Esophagus mucosa (tissue), 1 donor: ENCODE measurements around the gene ATF7. TPM values are rescaled to one million over a fixed set of nuclear protein-coding genes. Genes with fewer than 3 reads are reported as not detected.
"Not testable (repeated sequence)": the region's sequence is repeated elsewhere in the genome, so short reads cannot be mapped to it uniquely, and the experiment has no call there.

ENCODE experiments used
- ATAC-seq: fragments of 200-7000 bp; cut with Tn5 transposase; one replicate; pipeline ENCODE4 v1.9.1; 2020
- total RNA-seq: library from RNA; stranded (reverse); gene quantifications from one replicate; pipeline ENCODE4 v1.2.4, GENCODE V29; 2023
- donor health status: DM: yes; HTN: yes; CAD: no.

Gene ATF7
- total RNA-seq, 1 donor from 2014 or later = 29.7 TPM

- no peak for ATAC-seq
Measured at GRCh38 chr12:53626702-53627169, 554 bp upstream of the ATF7 start.

- no peak for ATAC-seq
Measured at GRCh38 chr12:53625373-53625945, 723 bp downstream of the ATF7 start.

DNA sequence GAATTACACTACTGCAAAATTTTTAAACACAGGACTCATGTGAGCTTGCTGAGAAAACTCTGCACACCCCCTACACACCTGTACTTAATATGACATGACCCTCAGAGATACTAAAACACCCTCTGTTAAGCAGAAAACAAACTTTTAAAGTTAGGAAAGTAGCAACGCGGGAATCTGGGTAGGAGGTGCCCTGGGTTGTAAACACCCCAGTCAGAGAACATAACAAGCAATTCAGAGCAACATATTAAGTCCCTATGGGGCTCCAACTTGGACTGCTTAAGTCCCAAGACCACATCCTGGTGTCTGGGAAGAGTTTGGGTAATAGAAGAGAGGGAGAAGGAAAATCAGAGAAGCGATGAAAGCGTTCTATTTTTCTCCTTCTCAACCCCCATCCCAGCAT, 1.2 kb downstream of the ATF7 start:
- ATAC-seq = no peak

GRCh38 chr12:53624458-53624857, 1.7 kb downstream of the ATF7 start:
- no peak for ATAC-seq

GRCh38 chr12:53623548-53624385, 2.4 kb downstream of the ATF7 start:
- no peak for ATAC-seq

DNA sequence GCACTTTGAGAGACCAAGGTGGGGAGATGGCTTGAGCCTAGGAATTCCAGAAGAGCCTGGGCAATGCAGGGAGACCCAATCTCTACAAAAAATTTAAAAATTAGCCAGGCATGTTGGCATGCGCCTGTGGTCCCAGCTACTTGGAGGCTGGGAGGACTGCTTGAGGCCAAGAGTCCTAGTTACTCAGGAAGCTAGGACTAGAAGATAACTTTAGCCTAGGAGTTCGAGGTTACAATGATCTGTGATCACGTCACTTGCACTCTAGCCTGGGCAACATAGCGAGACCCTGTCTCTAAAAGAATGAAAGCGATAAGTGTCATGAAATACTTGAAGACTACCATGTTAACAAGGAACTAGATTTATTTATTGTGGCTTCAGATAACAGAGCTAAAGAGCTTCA, 3.5 kb downstream of the ATF7 start:
- no peak for ATAC-seq

GRCh38 chr12:53618275-53618674, 7.9 kb downstream of the ATF7 start:
- no peak for ATAC-seq

- no peak for ATAC-seq
Measured at GRCh38 chr12:53617700-53618099, 8.5 kb downstream of the ATF7 start.

GRCh38 chr12:53616950-53617349, 9.2 kb downstream of the ATF7 start:
- ATAC-seq = no peak

DNA sequence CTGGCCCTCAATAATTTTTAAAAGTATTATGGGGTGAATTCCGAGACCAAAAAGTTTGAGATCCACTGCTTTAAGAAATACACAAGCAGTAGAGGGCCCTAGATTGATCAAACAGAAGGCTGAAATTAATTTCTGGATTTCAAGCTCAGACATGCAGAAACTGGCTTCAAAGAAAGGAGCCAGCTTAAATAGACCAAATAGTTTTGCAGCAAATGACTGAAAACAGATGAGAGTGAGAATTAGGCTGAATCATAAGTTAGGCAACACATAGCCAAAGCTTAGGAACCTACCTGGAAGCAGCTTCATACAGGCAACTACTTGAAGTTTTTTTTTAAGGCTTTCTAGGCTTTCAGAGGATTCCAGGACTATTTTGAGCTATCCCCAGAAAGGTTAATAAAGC, 12.4 kb downstream of the ATF7 start:
- peak; percentile 80 for ATAC-seq

DNA sequence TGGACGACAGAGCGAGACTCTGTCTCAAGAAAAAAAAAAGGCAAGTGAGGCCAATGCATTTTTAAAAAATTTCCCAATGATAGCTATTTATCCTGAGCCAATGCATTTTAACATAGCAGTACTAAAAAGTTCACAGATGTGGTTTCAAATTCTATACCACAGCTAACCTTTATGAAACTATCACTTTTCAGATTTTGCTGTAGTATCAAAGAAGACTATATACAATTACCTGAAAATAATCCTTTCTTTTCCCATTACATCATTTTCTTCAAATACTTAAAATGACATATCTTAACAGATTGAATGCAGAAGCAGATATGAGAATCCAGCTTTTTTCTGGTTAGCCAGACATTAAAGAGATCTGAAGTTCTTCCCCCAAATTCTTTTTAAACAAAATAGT, 13.2 kb downstream of the ATF7 start:
- no peak for ATAC-seq

GRCh38 chr12:53611304-53611703, 14.9 kb downstream of the ATF7 start:
- ATAC-seq = no peak

GRCh38 chr12:53606688-53607087, 19.5 kb downstream of the ATF7 start:
- ATAC-seq = not testable (repeated sequence)

DNA sequence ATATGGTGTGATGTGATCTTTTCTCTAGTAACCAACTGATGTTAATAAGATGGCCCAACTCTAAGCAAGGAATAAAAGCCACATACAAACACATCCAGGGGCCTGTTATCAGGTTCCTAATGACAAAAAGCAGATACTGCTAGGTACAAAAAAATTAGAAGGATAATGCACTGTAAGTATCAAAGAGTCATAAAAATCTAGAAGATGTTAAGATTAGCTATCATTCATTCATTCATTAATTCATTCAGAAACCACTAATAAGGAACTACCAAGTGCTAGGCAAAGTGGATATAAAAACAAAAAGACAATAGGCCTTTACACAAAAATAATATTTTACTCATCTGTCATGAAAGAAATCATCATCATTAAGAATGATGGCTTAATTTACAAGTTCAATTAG, 21.6 kb downstream of the ATF7 start:
- no peak for ATAC-seq

GRCh38 chr12:53603804-53604203, 22.4 kb downstream of the ATF7 start:
- no peak for ATAC-seq

GRCh38 chr12:53603196-53603595, 23.0 kb downstream of the ATF7 start:
- no peak for ATAC-seq

DNA sequence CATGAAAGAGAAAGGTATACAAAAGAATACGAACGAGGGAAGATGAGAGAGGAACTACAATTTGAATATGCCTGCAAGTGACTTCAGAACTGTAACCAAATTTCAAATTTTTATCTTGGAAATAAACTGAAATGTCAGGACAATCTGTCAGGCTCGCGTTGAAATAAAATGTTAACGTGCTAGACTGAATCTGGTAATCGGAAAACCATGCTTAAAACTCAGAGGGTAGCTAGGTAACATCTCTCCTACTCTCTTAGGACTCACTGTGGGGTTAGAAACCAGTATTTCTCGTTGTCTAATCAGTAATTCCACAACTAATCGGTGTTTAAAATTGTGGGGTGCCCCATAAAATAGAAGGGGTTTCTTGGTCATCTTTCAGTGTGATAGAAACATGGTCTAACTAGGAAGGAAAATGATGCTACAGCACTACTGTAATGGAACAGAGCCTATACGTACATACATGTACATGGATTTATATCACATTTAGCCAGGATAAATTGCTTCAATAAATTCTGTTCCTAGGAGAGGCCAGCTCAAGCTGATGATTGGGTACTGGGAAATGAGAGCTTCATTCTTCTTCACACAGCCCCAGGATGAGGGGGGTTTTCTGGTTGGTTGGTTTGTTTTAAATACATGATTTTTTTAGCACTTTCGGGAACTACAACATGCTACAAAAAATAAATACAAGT, 23.9 kb downstream of the ATF7 start:
- ATAC-seq = no peak

DNA sequence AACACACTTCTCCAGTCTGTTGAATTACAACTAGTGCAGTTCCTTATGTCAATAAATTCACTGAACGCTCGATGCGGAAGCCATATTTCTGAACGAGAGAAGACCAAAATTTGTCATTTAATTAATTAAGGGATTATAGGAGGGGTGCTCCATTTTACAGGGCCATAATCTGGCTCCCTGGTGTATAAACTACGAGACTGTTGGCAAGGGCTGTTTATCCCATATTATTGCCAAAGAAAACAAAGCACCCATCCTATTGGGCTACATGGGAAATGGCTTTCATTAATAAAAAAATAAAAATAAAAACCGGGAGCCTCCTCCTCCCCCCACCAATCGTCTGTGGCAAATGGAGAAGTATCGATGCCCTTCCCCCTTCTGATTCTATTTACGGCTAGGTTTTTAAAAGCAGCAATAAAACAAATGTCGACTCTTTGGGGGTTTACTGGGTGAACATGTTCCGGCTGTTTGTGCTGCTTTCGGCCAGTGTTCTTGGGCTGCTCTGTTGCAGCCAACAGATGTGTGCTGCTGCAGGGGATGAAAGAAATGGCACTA, 24.8 kb downstream of the ATF7 start:
- ATAC-seq = no peak

GRCh38 chr12:53600490-53601295, 25.5 kb downstream of the ATF7 start:
- ATAC-seq = no peak

DNA sequence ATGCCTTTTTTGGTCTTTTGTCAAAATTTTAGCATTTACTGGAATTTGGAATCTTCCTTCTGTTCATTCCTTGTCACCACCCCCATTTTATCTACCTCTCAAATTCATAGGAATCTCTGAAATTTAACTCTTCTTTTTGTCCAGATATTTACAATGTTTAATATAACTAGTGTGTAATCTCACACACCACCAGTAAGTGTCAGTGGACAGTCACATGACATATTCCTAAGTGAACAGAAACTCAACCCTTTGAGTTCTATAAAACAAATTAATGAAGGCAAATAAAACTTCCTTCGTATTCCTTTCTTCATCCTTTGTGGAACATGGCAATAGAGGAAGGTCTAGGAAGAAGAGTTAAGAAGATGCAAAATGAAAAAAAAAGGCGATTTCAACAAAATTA, 26.6 kb downstream of the ATF7 start:
- ATAC-seq = no peak

- not testable (repeated sequence) for ATAC-seq
Measured at GRCh38 chr12:53598971-53599370, 27.2 kb downstream of the ATF7 start.

- no peak for ATAC-seq
Measured at GRCh38 chr12:53596920-53597363, 29.2 kb downstream of the ATF7 start.
